MCF 10A (cell line): ENCODE results near the gene SAP30BP. TPM values are rescaled to one million over a fixed set of nuclear protein-coding genes. Genes with fewer than 3 reads are reported as not detected.

Source experiments
- BruUV-seq: library from RNA; stranded (reverse); fragments of 400-500 nt; replicated peaks from 2 replicates; lab custom pipeline; 2021; lab: Mats Ljungman, UMichigan
- CTCF ChIA-PET: fragments of 300-600 bp; sonication (Branson Sonifier 250); formaldehyde crosslinking; extraction: SDS; loops from one replicate; lab custom pipeline; 2021; ENCODE audit warnings: antibody characterized with exemption, inconsistent platforms; lab: Yijun Ruan, JAX
- POLR2A ChIA-PET: fragments of 300-600, 350-650 bp; sonication (Branson Sonifier 250); formaldehyde crosslinking; extraction: SDS; loops from one replicate; lab custom pipeline; 2020; ENCODE audit warnings: antibody characterized with exemption, inconsistent platforms; lab: Yijun Ruan, JAX
- DNase-seq: peaks from one replicate; pipeline ENCODE4 v3.0.0-alpha.2; 2018; ENCODE audit not compliant: unreplicated experiment
- H3K27ac Mint-ChIP-seq: one replicate; pipeline ENCODE4 v1.8.0; 2022; ENCODE audit warnings: mild to moderate bottlenecking, low read depth, mixed read lengths; ENCODE audit not compliant: unreplicated experiment
- H3K27me3 Mint-ChIP-seq: one replicate; pipeline ENCODE4 v1.8.0; 2022; ENCODE audit warnings: mixed read lengths; ENCODE audit not compliant: insufficient read depth, unreplicated experiment
- H3K36me3 Mint-ChIP-seq: one replicate; pipeline ENCODE4 v1.8.0; 2022; ENCODE audit warnings: mild to moderate bottlenecking, moderate library complexity, mixed read lengths; ENCODE audit not compliant: insufficient read depth, unreplicated experiment
- H3K4me1 Mint-ChIP-seq: one replicate; pipeline ENCODE4 v1.8.0; 2022; ENCODE audit warnings: mixed read lengths; ENCODE audit not compliant: insufficient read depth, unreplicated experiment
- H3K4me3 Mint-ChIP-seq: one replicate; pipeline ENCODE4 v1.8.0; 2022; ENCODE audit warnings: mild to moderate bottlenecking, moderate library complexity, mixed read lengths; ENCODE audit not compliant: unreplicated experiment
- H3K9me3 Mint-ChIP-seq: one replicate; pipeline ENCODE4 v1.8.0; 2022; ENCODE audit warnings: mixed read lengths; ENCODE audit not compliant: unreplicated experiment
- intact Hi-C: fragments of 100-400 bp; cut with micrococcal nuclease; formaldehyde crosslinking; loops from 2 replicates; pipeline ENCODE4 v1.14.1; 2022
- total RNA-seq: library from RNA; stranded (reverse); gene quantifications from 2 replicates; pipeline ENCODE4 v1.2.3, GENCODE V29; 2022
- TF ChIP-seq, protein P1 (sequence below): fragments of 200-600 bp; IDR thresholded peaks from one replicate; pipeline ENCODE4 v1.8.0; 2022; ENCODE audit warnings: antibody characterized with exemption, mild to moderate bottlenecking; ENCODE audit not compliant: unreplicated experiment

SAP30BP gene
- total RNA-seq, 1 experiment from 2014 or later, result 123 TPM

DNA sequence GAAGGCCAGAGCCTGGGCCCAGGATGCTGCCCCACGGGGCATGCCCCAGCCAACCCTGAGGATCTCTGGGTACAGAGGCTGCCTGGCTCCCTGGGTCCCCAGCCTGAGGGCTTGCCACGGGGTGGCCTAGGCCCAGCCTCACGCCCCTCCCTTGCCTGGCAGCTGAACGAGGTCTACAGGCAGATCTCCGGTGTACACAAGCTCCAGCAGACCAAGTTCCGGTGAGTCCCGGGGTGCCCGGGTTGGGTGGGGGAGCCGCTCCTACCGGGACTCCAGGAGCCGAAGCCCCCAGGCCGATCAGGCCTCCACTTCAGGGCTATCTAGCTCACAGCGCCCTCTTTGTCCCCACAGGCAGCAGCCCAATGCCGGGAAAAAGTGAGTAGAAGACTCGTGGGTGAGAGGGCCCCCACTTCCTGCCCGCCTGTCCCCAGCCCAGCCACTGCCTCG lies 73.5 kb downstream of the SAP30BP start:
- Mint-ChIP-seq H3K4me1 (peaks cover 5% of the 10 kb centered on the region), H3K27me3 (no peaks in the 10 kb centered on the region), H3K9me3 (no peaks in the 10 kb centered on the region), H3K36me3 (peaks cover 89% of the 10 kb centered on the region), H3K27ac (no peak overlapping the region), H3K4me3 (no peak overlapping the region)
- ChIA-PET POLR2A (interaction anchor here (0.5 to 28.4 kb wide), 3 partner anchors 14 to 57 kb away, joined by 3 to 748 read pairs (median 3); no protein-coding TSS in a partner anchor), CTCF (interaction anchor here (0.5 kb wide), 1 partner anchor 90 kb away, joined by 3 read pairs; no protein-coding TSS in a partner anchor)
- TF ChIP-seq, protein P1, sequence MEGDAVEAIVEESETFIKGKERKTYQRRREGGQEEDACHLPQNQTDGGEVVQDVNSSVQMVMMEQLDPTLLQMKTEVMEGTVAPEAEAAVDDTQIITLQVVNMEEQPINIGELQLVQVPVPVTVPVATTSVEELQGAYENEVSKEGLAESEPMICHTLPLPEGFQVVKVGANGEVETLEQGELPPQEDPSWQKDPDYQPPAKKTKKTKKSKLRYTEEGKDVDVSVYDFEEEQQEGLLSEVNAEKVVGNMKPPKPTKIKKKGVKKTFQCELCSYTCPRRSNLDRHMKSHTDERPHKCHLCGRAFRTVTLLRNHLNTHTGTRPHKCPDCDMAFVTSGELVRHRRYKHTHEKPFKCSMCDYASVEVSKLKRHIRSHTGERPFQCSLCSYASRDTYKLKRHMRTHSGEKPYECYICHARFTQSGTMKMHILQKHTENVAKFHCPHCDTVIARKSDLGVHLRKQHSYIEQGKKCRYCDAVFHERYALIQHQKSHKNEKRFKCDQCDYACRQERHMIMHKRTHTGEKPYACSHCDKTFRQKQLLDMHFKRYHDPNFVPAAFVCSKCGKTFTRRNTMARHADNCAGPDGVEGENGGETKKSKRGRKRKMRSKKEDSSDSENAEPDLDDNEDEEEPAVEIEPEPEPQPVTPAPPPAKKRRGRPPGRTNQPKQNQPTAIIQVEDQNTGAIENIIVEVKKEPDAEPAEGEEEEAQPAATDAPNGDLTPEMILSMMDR, result no peak
- no TSS peak for BruUV-seq
- intact Hi-C loops, result no loop called here
- no peak for DNase-seq

DNA sequence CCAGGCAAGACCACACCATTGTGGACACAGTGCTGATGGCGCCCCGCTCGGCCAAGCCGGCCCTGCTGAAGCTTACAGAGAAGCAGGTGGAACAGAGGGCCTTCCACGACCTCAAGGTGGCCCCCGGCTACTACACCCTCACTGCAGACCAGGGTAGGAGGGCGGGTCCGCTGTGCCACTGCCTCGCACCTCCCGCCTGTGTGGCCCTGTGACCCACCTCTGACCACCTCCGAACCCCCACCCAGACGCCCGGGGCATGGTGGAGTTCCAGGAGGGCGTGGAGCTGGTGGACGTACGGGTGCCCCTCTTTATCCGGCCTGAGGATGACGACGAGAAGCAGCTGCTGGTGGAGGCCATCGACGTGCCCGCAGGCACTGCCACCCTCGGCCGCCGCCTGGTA lies 75.2 kb downstream of the SAP30BP start:
- no peak overlapping the region for H3K4me3 Mint-ChIP-seq
- no peak for DNase-seq
- H3K36me3 Mint-ChIP-seq, result peaks cover 94% of the 10 kb centered on the region
- intact Hi-C loops, result no loop called here
- ChIA-PET CTCF (no interaction called here), POLR2A (interaction anchor here (1.2 to 1.6 kb wide), 3 partner anchors 33 to 75 kb away, joined by 3 to 4 read pairs (median 4); no protein-coding TSS in a partner anchor)
- TF ChIP-seq, protein P1, result no peak
- H3K27ac Mint-ChIP-seq, result no peak overlapping the region
- peaks cover 5% of the 10 kb centered on the region for H3K4me1 Mint-ChIP-seq
- no TSS peak for BruUV-seq
- H3K9me3 Mint-ChIP-seq, result no peaks in the 10 kb centered on the region
- no peaks in the 10 kb centered on the region for H3K27me3 Mint-ChIP-seq

DNA sequence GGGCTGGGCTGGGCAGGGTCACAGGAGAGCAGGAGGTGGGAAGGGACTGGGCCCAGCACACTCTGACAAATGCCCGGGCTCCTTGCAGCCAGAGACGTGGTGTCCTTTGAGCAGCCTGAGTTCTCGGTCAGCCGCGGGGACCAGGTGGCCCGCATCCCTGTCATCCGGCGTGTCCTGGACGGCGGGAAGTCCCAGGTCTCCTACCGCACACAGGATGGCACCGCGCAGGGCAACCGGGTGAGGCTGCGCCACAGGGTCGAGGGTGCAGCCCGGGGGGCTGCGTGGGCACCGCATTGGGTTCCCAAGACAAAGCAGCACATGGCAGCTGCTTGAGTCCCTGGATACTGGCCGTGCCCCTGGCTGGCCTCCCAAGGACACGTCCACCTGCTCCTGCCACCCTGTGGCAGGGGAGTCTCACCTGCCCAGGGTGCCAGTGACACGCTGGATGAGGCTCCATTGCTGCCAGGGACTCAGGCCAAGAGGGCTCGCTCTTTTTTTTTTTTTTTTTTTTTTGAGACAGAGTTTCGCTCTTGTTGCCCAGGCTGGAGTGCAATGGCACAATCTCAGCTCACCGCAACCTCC lies 76.6 kb downstream of the SAP30BP start:
- CTCF ChIA-PET, result interaction anchor here (0.6 to 0.8 kb wide), 2 partner anchors 64 to 110 kb away, joined by 3 read pairs; partner anchors contain the start of gene SMIM5
- Mint-ChIP-seq H3K27me3 (no peaks in the 10 kb centered on the region), H3K27ac (no peak overlapping the region), H3K36me3 (peaks cover 94% of the 10 kb centered on the region), H3K4me3 (no peak overlapping the region), H3K4me1 (peaks cover 10% of the 10 kb centered on the region), H3K9me3 (no peaks in the 10 kb centered on the region)
- intact Hi-C loops, result no loop called here
- no peak for DNase-seq
- POLR2A ChIA-PET, result no interaction called here
- BruUV-seq, result no TSS peak
- TF ChIP-seq, protein P1, result no peak

DNA sequence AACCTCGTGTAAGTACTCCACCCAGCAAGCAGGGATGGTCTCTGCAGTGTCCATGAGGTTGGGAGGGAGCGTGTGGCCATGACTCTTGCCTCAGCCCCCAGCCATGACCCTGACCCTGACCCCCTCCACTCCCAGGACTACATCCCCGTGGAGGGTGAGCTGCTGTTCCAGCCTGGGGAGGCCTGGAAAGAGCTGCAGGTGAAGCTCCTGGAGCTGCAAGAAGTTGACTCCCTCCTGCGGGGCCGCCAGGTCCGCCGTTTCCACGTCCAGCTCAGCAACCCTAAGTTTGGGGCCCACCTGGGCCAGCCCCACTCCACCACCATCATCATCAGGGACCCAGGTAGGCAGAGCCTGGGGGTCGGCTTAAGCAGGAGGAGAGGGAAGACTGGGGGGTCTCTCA lies 81.6 kb downstream of the SAP30BP start:
- no peak for DNase-seq
- Mint-ChIP-seq H3K4me1 (peaks cover 5% of the 10 kb centered on the region), H3K36me3 (peaks cover 92% of the 10 kb centered on the region), H3K4me3 (no peak overlapping the region), H3K27me3 (no peaks in the 10 kb centered on the region), H3K27ac (no peak overlapping the region), H3K9me3 (no peaks in the 10 kb centered on the region)
- ChIA-PET CTCF (interaction anchor here (0.6 to 7.1 kb wide), 20 partner anchors 10 to 282 kb away, joined by 3 to 152 read pairs (median 7); partner anchors contain the start of genes ITGB4, RECQL5 and SMIM5), POLR2A (interaction anchor here (0.7 to 7.2 kb wide), 8 partner anchors 11 to 82 kb away, joined by 3 to 109 read pairs (median 3); partner anchors contain the start of genes ITGB4, RECQL5 and SAP30BP)
- no TSS peak for BruUV-seq
- TF ChIP-seq, protein P1, result no peak
- intact Hi-C loops, result loop anchor here (1.0 to 5.0 kb wide), 3 partner anchors 73 to 321 kb away; partner anchors contain the start of gene SMIM5
